ENCODE data around the gene TERF2IP. TPM values are rescaled to one million over a fixed set of nuclear protein-coding genes. Genes with fewer than 3 reads are reported as not detected.

The TERF2IP gene
- polyA plus RNA-seq, 1 donor from 2014 or later, result 752 TPM

DNA sequence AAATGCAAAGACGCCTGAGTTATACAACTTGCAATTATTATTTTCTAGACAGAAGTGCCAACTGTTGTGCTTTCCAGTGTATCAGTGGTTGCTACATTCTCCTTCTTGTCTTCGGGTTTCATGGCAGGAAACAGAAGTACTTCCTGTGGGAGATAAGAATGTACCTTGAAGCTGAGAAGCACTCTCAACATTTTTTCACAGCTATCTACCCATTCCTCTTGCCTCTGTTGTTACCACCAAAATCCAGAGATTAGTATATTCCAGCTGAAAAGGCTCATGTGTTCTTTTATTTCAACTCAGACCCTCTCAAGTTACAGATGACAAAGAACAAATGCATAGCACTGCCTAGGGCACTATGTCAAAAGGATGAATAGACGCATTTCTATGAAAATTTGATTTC lies 19.7 kb upstream of the TERF2IP start:
- no peaks in the 10 kb centered on the region for H3F3A ChIP-seq (ENCODE audit: insufficient read depth, low read length, poor library complexity, severe bottlenecking)
- H3K4me2 ChIP-seq (ENCODE audit: low read length), result no peak overlapping the region
- TF ChIP-seq, protein P1, sequence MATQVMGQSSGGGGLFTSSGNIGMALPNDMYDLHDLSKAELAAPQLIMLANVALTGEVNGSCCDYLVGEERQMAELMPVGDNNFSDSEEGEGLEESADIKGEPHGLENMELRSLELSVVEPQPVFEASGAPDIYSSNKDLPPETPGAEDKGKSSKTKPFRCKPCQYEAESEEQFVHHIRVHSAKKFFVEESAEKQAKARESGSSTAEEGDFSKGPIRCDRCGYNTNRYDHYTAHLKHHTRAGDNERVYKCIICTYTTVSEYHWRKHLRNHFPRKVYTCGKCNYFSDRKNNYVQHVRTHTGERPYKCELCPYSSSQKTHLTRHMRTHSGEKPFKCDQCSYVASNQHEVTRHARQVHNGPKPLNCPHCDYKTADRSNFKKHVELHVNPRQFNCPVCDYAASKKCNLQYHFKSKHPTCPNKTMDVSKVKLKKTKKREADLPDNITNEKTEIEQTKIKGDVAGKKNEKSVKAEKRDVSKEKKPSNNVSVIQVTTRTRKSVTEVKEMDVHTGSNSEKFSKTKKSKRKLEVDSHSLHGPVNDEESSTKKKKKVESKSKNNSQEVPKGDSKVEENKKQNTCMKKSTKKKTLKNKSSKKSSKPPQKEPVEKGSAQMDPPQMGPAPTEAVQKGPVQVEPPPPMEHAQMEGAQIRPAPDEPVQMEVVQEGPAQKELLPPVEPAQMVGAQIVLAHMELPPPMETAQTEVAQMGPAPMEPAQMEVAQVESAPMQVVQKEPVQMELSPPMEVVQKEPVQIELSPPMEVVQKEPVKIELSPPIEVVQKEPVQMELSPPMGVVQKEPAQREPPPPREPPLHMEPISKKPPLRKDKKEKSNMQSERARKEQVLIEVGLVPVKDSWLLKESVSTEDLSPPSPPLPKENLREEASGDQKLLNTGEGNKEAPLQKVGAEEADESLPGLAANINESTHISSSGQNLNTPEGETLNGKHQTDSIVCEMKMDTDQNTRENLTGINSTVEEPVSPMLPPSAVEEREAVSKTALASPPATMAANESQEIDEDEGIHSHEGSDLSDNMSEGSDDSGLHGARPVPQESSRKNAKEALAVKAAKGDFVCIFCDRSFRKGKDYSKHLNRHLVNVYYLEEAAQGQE (IDR thresholded peaks at IDR 0.05; ENCODE audit: borderline replicate concordance), result no peak
- no peak for TF ChIP-seq MXI1 (conservative IDR thresholded peaks at IDR 0.05; ENCODE audit: poor library complexity, severe bottlenecking)
- no peaks in the 10 kb centered on the region for H3K79me2 ChIP-seq (replicated peaks; ENCODE audit: insufficient read depth, low read length)
- H3K27me3 ChIP-seq (ENCODE audit: insufficient read depth, low read depth, low read length), result no peaks in the 10 kb centered on the region
- no peak overlapping the region for H2AFZ ChIP-seq (ENCODE audit: low read depth, low read length)
- peaks cover 8% of the 10 kb centered on the region for H3K36me3 ChIP-seq (ENCODE audit: insufficient read depth, low read length)
- no peaks in the 10 kb centered on the region for H3K9me2 ChIP-seq (ENCODE audit: insufficient read depth, low read length)
- H3K9ac ChIP-seq (ENCODE audit: low read length), result no peak overlapping the region
- H3K27ac ChIP-seq (ENCODE audit: low read length), result no peak overlapping the region
- H3K9me3 ChIP-seq (ENCODE audit: low read length), result no peaks in the 10 kb centered on the region
- no peak overlapping the region for H3K4me3 ChIP-seq (ENCODE audit: low read length)
- H4K20me1 ChIP-seq (ENCODE audit: insufficient read depth), result no peaks in the 10 kb centered on the region

DNA sequence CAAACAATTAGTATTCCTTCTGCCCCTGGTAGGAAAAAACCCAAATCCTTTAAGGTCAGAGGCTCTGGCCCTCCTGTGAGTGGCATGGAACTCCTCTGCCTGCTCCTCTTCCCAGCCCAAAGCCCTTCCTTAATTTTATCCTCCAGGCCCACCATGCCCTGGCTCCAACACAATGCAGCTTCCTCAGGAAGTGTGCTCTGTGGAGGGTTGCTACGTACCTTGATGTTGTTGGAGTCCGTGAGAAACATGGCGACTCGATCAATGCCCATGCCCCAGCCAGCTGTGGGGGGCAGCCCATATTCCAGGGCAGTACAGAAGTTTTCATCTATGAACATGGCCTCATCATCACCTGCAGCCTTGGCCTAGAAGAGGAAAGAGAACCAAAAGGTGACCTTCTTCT lies 19.2 kb upstream of the TERF2IP start:
- H3K9ac ChIP-seq (ENCODE audit: low read length), result no peak overlapping the region
- H3K27ac ChIP-seq (ENCODE audit: low read length), result no peak overlapping the region
- no peaks in the 10 kb centered on the region for H3K27me3 ChIP-seq (ENCODE audit: insufficient read depth, low read depth, low read length)
- no peaks in the 10 kb centered on the region for H4K20me1 ChIP-seq (ENCODE audit: insufficient read depth)
- peaks cover 8% of the 10 kb centered on the region for H3K36me3 ChIP-seq (ENCODE audit: insufficient read depth, low read length)
- no peak overlapping the region for H2AFZ ChIP-seq (ENCODE audit: low read depth, low read length)
- TF ChIP-seq EZH2 (IDR thresholded peaks at IDR 0.05; ENCODE audit: borderline replicate concordance, insufficient read depth, low read length, poor library complexity, severe bottlenecking) (no peak), POLR2AphosphoS5 (IDR thresholded peaks at IDR 0.05) (no peak), SMC3 (conservative IDR thresholded peaks at IDR 0.05; ENCODE audit: poor library complexity) (no peak), TAF1 (IDR thresholded peaks at IDR 0.05; ENCODE audit: low read depth) (no peak), EP300 (conservative IDR thresholded peaks at IDR 0.05; ENCODE audit: poor library complexity, severe bottlenecking) (no peak), MXI1 (conservative IDR thresholded peaks at IDR 0.05; ENCODE audit: poor library complexity, severe bottlenecking) (no peak), RAD21 (conservative IDR thresholded peaks at IDR 0.05) (no peak)
- TF ChIP-seq, protein P1 (IDR thresholded peaks at IDR 0.05; ENCODE audit: borderline replicate concordance), result no peak
- TF ChIP-seq, protein P2, sequence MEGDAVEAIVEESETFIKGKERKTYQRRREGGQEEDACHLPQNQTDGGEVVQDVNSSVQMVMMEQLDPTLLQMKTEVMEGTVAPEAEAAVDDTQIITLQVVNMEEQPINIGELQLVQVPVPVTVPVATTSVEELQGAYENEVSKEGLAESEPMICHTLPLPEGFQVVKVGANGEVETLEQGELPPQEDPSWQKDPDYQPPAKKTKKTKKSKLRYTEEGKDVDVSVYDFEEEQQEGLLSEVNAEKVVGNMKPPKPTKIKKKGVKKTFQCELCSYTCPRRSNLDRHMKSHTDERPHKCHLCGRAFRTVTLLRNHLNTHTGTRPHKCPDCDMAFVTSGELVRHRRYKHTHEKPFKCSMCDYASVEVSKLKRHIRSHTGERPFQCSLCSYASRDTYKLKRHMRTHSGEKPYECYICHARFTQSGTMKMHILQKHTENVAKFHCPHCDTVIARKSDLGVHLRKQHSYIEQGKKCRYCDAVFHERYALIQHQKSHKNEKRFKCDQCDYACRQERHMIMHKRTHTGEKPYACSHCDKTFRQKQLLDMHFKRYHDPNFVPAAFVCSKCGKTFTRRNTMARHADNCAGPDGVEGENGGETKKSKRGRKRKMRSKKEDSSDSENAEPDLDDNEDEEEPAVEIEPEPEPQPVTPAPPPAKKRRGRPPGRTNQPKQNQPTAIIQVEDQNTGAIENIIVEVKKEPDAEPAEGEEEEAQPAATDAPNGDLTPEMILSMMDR (IDR thresholded peaks at IDR 0.05; ENCODE audit: poor library complexity, severe bottlenecking), result no peak
- H3K9me3 ChIP-seq (ENCODE audit: low read length), result no peaks in the 10 kb centered on the region
- H3K79me2 ChIP-seq (replicated peaks; ENCODE audit: insufficient read depth, low read length), result no peaks in the 10 kb centered on the region
- H3K4me2 ChIP-seq (ENCODE audit: low read length), result no peak overlapping the region
- H3K4me3 ChIP-seq (ENCODE audit: low read length), result no peak overlapping the region
- H3K9me2 ChIP-seq (ENCODE audit: insufficient read depth, low read length), result no peaks in the 10 kb centered on the region
- no peaks in the 10 kb centered on the region for H3F3A ChIP-seq (ENCODE audit: insufficient read depth, low read length, poor library complexity, severe bottlenecking)

Data from neural cell (in vitro differentiated cells).